GM23338 (cell line): ENCODE data around the gene SPG7. TPM values are rescaled to one million over a fixed set of nuclear protein-coding genes. Genes with fewer than 3 reads are reported as not detected.
A peak's percentile ranks its signal among the peaks of the same experiment; 100 is the strongest.

Experiments used
- ATAC-seq: fragments of 200-7000 bp; cut with Tn5 transposase; 3 replicates; pipeline ENCODE4 v1.9.1; 2020
- DNase-seq: peaks from one replicate; pipeline ENCODE4 v3.0.0-alpha.2; 2015; ENCODE audit warnings: low spot score
- H2AFZ ChIP-seq: fragments of 200-600 bp; sonication (generic); 2 replicates; pipeline ENCODE4 v1.8.0; 2016; ENCODE audit warnings: antibody characterized with exemption, mild to moderate bottlenecking, moderate library complexity
- H3F3A ChIP-seq: fragments of 200-600 bp; sonication (generic); replicated peaks from 2 replicates; pipeline ENCODE4 v1.8.0; 2017; ENCODE audit warnings: antibody characterized with exemption, mixed run types, low read depth
- H3K27ac ChIP-seq: fragments of 200-600 bp; sonication (generic); 2 replicates; pipeline ENCODE4 v1.6.1; 2016; ENCODE audit warnings: low read depth
- H3K27me3 ChIP-seq: fragments of 200-600 bp; sonication (generic); 2 replicates; pipeline ENCODE4 v1.8.0; 2016; ENCODE audit warnings: mild to moderate bottlenecking, mixed run types, moderate library complexity; ENCODE audit not compliant: insufficient read depth
- H3K36me3 ChIP-seq: fragments of 200-600 bp; sonication (generic); 2 replicates; pipeline ENCODE4 v1.8.0; 2016; ENCODE audit warnings: mild to moderate bottlenecking; ENCODE audit not compliant: insufficient read depth
- H3K4me1 ChIP-seq: fragments of 200-600 bp; sonication (generic); 2 replicates; pipeline ENCODE4 v1.8.0; 2016; ENCODE audit warnings: mild to moderate bottlenecking, moderate library complexity; ENCODE audit not compliant: insufficient read depth
- H3K4me2 ChIP-seq: fragments of 200-600 bp; sonication (generic); 2 replicates; pipeline ENCODE4 v1.7.1; 2017; ENCODE audit warnings: mixed run types
- H3K4me3 ChIP-seq: fragments of 200-600 bp; sonication (generic); 2 replicates; pipeline ENCODE4 v1.6.1; 2016; ENCODE audit warnings: mixed run types
- H3K79me2 ChIP-seq: fragments of 200-600 bp; sonication (generic); replicated peaks from 2 replicates; pipeline ENCODE4 v1.8.0; 2017; ENCODE audit warnings: mild to moderate bottlenecking; ENCODE audit not compliant: insufficient read depth
- H3K9me2 ChIP-seq: fragments of 200-600 bp; sonication (generic); 2 replicates; pipeline ENCODE4 v1.8.0; 2017; ENCODE audit not compliant: insufficient read depth
- H4K20me1 ChIP-seq: fragments of 200-600 bp; sonication (generic); replicated peaks from 2 replicates; pipeline ENCODE4 v1.8.0; 2017; ENCODE audit warnings: mild to moderate bottlenecking; ENCODE audit not compliant: insufficient read depth
- H3K27ac Mint-ChIP-seq: 2 replicates; pipeline ENCODE4 v1.8.0; 2020; ENCODE audit warnings: inconsistent platforms, mild to moderate bottlenecking, moderate library complexity, mixed read lengths
- H3K27me3 Mint-ChIP-seq: 3 replicates; pipeline ENCODE4 v1.8.0; 2022; ENCODE audit warnings: low read depth, mild to moderate bottlenecking, moderate library complexity, mixed read lengths, inconsistent platforms; ENCODE audit not compliant: insufficient read depth, poor library complexity
- H3K36me3 Mint-ChIP-seq: 3 replicates; pipeline ENCODE4 v1.8.0; 2021; ENCODE audit warnings: low read depth, mild to moderate bottlenecking, inconsistent platforms, moderate library complexity, mixed read lengths
- H3K4me1 Mint-ChIP-seq: 3 replicates; pipeline ENCODE4 v1.8.0; 2020; ENCODE audit warnings: mild to moderate bottlenecking, inconsistent platforms, mixed read lengths
- H3K4me3 Mint-ChIP-seq: 3 replicates; pipeline ENCODE4 v1.8.0; 2021; ENCODE audit warnings: moderate library complexity, mild to moderate bottlenecking, inconsistent platforms, mixed read lengths
- H3K9me3 Mint-ChIP-seq: 3 replicates; pipeline ENCODE4 v1.8.0; 2020; ENCODE audit warnings: moderate library complexity, mild to moderate bottlenecking, inconsistent platforms, mixed read lengths
- CREB1 ChIP-seq: fragments of 250-450 bp; sonication (Bioruptor Pico); IDR thresholded peaks from 2 replicates; pipeline ENCODE4 v1.5.0; 2020; ENCODE audit warnings: low read depth, mild to moderate bottlenecking, moderate library complexity
- CTCF ChIP-seq, 2 experiments: fragments of 200-600 bp in 1 of 2; sonication (generic) in 1 of 2; conservative IDR thresholded peaks; 2 replicates each; pipeline versions ENCODE4 v1.5.1 to v1.6.1; 2016 to 2017; ENCODE audit warnings: antibody characterized with exemption in 2 of 2, low read depth in 2 of 2, mild to moderate bottlenecking in 2 of 2, moderate library complexity in 1 of 2
- EZH2 ChIP-seq: fragments of 200-600 bp; sonication (generic); IDR thresholded peaks from one replicate; pipeline ENCODE4 v1.8.0; 2017; ENCODE audit warnings: antibody characterized with exemption, mild to moderate bottlenecking, low read depth; ENCODE audit not compliant: unreplicated experiment
- EZH2phosphoT487 ChIP-seq: fragments of 200-600 bp; sonication (generic); IDR thresholded peaks from one replicate; pipeline ENCODE4 v1.8.1; 2018; ENCODE audit warnings: antibody characterized with exemption; ENCODE audit not compliant: unreplicated experiment
- JUNB ChIP-seq: IDR thresholded peaks from one replicate; pipeline ENCODE4 v1.6.1; 2016; ENCODE audit warnings: antibody characterized with exemption; ENCODE audit not compliant: unreplicated experiment
- NANOG ChIP-seq: IDR thresholded peaks from 2 replicates; pipeline ENCODE4 v1.6.1; 2016; ENCODE audit warnings: antibody characterized with exemption, borderline replicate concordance
- POLR2AphosphoS5 ChIP-seq: IDR thresholded peaks from 2 replicates; pipeline ENCODE4 v1.6.1; 2016; ENCODE audit warnings: antibody characterized with exemption, low read depth
- STAT1 ChIP-seq: IDR thresholded peaks from one replicate; pipeline ENCODE4 v1.6.1; 2016; ENCODE audit warnings: antibody characterized with exemption; ENCODE audit not compliant: unreplicated experiment
- ZNF114 ChIP-seq: fragments of 250-450 bp; sonication (Bioruptor Pico); IDR thresholded peaks from 2 replicates; pipeline ENCODE4 v1.5.0; 2020; ENCODE audit warnings: mild to moderate bottlenecking, moderate library complexity
- ZNF331 ChIP-seq: fragments of 250-450 bp; sonication (Bioruptor Pico); IDR thresholded peaks from 2 replicates; pipeline ENCODE4 v1.5.0; 2020; ENCODE audit warnings: low read depth, mild to moderate bottlenecking, moderate library complexity
- ZNF462 ChIP-seq: fragments of 250-450 bp; sonication (Bioruptor Pico); IDR thresholded peaks from 2 replicates; pipeline ENCODE4 v1.5.0; 2020; ENCODE audit warnings: mild to moderate bottlenecking, moderate library complexity
- polyA plus RNA-seq: library from polyadenylated mRNA; unstranded; fragments of >200 nt; fragmentation: Nextera tagmentation; extraction: Ambion mirVana; gene quantifications from 2 replicates; pipeline ENCODE4 v1.2.1, GENCODE V29; 2016
- total RNA-seq: library from RNA; depleted of rRNA; stranded (reverse); fragments of >200 nt; shearing (Covaris generic); gene quantifications from 2 replicates; pipeline ENCODE4 v1.2.3, GENCODE V29; 2014
- TF ChIP-seq, protein P1 (sequence below): IDR thresholded peaks from one replicate; pipeline ENCODE4 v1.6.1; 2018; ENCODE audit warnings: antibody characterized with exemption; ENCODE audit not compliant: unreplicated experiment
- TF ChIP-seq, protein P2 (sequence below): IDR thresholded peaks from 2 replicates; pipeline ENCODE4 v1.6.1; 2016; ENCODE audit warnings: antibody characterized with exemption

SPG7 gene
- total and polyA plus RNA-seq, 2 experiments from 2014 or later, result 77.1 to 267 TPM

DNA sequence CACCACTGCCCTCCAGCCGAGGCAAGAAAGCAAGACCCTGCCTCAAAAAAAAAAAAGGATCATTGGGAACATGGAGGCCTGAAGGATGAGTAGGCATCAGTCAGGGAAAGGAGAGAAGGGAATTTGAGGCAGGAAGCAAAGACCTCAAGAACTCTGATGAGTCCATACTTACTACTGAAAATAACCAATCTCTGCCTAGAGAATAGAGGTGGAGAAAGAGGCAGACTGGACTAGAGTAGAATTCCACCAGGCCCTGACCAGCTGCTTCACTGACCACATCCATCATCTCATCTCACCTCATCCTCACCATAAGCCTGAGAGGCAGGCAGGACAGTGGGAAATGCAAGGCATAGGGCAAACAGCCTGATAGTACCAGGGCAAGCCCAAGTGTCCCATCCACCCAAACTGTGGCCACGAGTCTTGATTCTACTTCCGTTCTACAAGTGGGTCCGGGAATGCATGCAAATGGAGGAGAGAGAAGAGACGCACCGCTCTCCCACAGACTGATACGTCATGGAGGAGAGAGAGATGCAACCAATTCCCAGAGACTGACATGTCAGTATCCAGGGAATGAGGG, 35.0 kb upstream of the SPG7 start:
- peak overlapping the region; percentile 45; the same call in 1 of the 2 replicates for H3K27ac ChIP-seq
- no peak overlapping the region for H3K4me3 ChIP-seq
- H3F3A ChIP-seq, result peaks cover 6% of the 10 kb centered on the region; the same call in 1 of the 2 replicates
- Mint-ChIP-seq H3K36me3 (peaks cover 8% of the 10 kb centered on the region), H3K4me1 (peaks cover 51% of the 10 kb centered on the region), H3K4me3 (no peak overlapping the region), H3K27me3 (peaks cover 8% of the 10 kb centered on the region), H3K27ac (no peak overlapping the region), H3K9me3 (no peaks in the 10 kb centered on the region; the same call in 2 of the 3 replicates)
- peaks cover 50% of the 10 kb centered on the region for H3K4me1 ChIP-seq
- no peak overlapping the region for H2AFZ ChIP-seq
- TF ChIP-seq ZNF114 (CRISPR knock-in tag) (no peak), CTCF (conservative IDR thresholded peaks at IDR 0.05; ENCODE audit: low read depth in 2 of 2) (no peak), EZH2 (no peak), NANOG (no peak), ZNF331 (no peak), JUNB (no peak), CREB1 (no peak), STAT1 (no peak), POLR2AphosphoS5 (no peak), ZNF462 (CRISPR knock-in tag) (no peak), EZH2phosphoT487 (no peak)
- TF ChIP-seq, protein P1, sequence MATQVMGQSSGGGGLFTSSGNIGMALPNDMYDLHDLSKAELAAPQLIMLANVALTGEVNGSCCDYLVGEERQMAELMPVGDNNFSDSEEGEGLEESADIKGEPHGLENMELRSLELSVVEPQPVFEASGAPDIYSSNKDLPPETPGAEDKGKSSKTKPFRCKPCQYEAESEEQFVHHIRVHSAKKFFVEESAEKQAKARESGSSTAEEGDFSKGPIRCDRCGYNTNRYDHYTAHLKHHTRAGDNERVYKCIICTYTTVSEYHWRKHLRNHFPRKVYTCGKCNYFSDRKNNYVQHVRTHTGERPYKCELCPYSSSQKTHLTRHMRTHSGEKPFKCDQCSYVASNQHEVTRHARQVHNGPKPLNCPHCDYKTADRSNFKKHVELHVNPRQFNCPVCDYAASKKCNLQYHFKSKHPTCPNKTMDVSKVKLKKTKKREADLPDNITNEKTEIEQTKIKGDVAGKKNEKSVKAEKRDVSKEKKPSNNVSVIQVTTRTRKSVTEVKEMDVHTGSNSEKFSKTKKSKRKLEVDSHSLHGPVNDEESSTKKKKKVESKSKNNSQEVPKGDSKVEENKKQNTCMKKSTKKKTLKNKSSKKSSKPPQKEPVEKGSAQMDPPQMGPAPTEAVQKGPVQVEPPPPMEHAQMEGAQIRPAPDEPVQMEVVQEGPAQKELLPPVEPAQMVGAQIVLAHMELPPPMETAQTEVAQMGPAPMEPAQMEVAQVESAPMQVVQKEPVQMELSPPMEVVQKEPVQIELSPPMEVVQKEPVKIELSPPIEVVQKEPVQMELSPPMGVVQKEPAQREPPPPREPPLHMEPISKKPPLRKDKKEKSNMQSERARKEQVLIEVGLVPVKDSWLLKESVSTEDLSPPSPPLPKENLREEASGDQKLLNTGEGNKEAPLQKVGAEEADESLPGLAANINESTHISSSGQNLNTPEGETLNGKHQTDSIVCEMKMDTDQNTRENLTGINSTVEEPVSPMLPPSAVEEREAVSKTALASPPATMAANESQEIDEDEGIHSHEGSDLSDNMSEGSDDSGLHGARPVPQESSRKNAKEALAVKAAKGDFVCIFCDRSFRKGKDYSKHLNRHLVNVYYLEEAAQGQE, result no peak
- TF ChIP-seq, protein P2, sequence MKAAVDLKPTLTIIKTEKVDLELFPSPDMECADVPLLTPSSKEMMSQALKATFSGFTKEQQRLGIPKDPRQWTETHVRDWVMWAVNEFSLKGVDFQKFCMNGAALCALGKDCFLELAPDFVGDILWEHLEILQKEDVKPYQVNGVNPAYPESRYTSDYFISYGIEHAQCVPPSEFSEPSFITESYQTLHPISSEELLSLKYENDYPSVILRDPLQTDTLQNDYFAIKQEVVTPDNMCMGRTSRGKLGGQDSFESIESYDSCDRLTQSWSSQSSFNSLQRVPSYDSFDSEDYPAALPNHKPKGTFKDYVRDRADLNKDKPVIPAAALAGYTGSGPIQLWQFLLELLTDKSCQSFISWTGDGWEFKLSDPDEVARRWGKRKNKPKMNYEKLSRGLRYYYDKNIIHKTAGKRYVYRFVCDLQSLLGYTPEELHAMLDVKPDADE, result no peak
- no peak overlapping the region for H3K4me2 ChIP-seq
- ATAC-seq, result no peak
- DNase-seq, result no peak
- H3K36me3 ChIP-seq, result 0 out of 2 replicates have a peak, but pooled peaks cover 4% of the 10 kb centered on the region
- H4K20me1 ChIP-seq, result peaks cover 97% of the 10 kb centered on the region
- H3K79me2 ChIP-seq, result peaks cover 100% of the 10 kb centered on the region
- H3K27me3 ChIP-seq, result no peaks in the 10 kb centered on the region
- no peaks in the 10 kb centered on the region for H3K9me2 ChIP-seq
